NCI-H2196 (cell line): Measurements from ENCODE around the gene HSD17B2.

Experiments
- DNase-seq: peaks from one replicate; lab custom pipeline; 2025; ENCODE audit not compliant: unreplicated experiment; lab: John Stamatoyannopoulos, UW

HSD17B2 gene

DNA sequence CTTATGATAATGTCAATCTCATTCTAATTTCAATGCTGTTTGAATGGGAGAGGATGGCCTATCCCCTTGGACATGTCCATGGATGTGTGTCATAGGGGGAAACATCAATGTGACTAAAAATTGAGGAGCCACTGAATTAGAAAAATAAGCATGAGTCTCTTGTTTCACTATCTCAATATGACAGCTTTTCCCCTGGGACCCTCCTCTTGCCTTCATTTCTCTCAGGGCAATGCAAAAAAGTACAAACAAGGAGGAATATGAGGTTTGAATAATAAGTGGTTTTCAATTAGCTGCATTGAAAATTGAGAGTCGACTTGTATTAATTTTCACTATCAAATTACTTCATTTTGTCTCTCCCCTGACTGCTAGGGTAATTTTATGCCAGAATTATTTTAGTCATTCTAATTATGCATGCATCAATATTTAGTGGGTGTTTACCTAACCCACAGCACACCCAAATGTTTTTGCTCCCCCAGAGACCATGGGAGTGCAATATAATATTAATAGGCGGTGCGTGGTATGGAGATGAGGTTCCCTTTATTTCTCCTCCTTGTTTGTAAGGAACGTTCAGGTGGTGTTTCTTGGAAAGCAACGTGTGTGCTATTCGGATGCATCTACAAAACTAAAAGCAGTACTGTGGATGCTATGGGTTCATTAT lies 17.0 kb upstream of the HSD17B2 start:
- DNase-seq: no peak

DNA sequence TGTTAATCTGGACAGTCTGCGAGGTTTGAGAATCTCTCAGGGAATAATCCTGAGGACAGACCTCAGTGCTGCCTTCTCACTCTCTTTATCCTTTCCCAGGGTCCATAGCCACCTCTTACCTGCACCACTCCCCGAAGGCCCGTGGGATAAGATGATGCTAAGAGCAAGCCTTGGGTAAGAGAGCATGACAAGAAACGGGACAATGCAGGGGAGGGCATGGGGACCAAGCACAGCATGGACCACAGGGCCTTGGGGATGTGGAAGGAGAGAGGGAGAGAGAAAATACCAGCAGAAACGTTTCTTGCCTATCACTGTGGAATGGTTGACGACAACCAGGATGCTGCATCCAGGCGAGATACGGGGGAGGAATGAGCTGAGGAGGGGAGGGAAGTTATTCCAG lies 15.5 kb upstream of the HSD17B2 start:
- DNase-seq: no peak

DNA sequence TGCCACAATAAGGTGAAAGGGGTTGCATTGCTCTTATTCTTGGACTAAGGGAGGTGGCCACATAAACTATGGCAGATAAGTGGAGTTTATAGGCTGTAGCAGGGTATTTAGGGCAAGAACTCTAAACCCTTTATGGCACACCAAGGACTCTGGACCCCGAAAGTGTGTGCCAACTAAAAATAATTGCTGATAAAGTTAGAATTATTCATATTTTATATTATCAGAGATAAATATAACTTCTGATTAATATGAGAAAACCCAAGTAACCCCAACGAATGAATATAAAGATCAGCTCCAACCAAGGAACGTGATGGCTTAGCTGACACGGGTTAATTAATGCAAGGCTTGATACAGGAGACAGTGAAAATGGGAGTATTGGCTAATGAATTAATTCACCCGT lies 15.0 kb upstream of the HSD17B2 start:
- no peak for DNase-seq

DNA sequence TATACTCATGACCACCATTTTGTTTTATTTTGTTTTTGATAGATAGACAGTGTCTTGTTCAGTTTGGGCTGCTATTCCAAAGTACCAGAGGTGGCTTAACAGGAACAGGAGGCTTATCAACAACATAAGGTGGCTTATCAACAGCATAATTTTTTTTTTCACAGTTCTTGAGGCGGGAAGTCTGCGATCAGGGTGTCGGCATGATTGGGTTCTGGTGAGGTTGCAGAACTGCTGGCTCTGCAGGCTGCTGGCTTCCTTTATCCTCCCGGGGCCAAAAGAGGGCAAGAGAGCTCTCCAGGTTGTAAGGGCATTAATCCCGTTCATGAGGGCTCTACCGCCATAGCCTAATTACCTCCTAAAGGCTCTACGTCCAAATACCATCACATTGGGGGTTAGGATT lies 11.8 kb upstream of the HSD17B2 start:
- DNase-seq: no peak

DNA sequence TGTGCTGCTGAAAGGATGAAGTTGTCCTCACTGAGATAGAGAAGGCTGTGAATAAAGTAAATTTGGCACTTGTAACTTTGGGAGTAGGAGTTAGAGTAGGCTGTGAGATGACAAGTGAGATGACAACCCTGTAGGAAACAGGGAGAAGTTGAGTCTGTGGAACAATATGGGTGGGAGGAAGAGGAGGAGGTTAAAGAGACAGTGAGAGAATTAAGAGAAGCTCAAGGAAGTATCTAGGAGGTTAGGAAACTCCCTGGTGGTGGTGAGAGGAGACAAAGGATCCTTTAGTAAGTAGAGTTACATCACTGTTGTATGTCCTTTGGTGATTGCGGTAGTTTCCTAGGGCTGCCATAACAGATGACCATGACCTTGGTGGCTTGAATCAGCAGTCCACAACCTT lies 10.7 kb upstream of the HSD17B2 start:
- DNase-seq: no peak

DNA sequence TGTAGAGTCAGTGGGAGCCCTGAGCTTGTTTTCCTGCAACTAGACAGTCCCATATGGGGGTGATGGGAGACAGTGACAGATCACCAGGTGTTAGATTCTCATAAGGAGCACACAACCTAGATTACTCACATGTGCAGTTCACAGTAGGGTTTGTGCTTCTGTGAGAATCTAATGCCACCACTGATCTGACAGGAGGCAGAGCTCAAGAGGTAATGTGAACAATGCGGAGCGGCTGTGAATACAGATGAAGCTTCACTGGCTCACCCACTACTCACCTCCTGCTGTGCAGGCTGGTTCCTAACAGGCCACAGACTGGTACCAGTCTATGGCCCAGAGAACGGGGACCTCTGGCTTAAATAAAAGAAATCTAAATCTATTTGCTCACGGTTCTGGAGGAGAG lies 10.2 kb upstream of the HSD17B2 start:
- no peak for DNase-seq

DNA sequence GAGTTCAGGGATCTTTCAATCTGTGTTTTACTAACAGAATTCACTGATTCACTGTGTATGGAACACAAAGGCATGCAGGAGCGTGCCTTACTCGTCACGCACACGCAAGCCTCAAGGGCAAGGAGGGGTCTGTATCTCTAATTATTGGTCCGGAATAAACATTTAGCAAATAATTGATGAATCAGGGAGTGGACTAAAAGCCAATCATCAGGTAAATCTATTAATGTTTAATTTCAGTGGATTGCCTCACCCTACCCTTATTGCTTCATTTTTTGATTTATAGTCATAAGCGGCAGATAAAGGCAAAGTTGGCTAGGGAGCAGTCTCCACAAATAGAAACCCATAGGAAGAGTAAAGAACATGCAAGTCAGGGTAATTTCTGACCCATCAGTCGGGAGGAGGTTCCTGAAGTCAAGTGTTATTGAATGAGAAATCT lies 7.4 kb upstream of the HSD17B2 start:
- DNase-seq: no peak

DNA sequence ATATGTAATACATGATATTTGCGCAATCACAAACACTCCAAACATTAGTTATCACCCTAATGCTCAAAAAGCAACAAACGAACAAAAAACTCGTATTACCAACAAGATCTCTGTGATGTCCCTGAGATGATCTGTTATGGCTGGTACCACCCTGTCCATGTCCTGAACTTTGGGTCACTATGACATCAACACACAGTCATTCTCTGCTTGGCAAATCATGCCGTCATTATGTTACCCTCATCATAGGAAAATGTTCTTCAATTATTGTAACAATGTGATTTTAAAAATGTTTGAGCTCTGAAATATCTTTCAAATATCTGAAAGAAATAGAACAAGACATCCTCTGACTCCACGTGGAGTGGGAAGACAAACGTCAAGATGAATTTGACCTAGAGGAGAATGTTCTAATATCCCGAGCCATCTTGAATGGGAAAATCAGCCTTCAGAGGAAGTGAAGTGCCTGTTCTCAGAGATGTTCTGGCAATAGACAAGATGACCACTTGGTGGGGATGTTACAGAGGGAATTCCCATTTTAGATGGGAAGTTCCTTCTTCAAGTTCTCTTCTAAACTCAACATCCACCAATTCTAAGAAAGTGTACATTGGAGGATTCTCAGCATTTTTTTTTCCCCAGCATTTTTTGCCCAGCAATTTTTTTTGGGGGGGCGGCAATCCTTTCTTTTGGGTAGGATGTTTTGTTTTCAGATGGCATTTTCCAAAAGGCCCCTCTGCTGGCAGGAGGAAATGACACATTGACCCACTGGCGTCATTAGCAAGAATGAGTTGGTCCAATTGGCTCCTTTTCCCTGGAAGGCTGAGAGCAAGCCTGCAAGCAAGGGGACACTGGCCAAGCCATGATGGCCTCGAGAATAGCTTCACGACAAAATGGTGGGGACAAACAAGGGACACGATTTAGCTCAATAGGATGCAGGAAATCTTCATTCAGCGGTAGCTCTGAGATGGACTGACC lies 3.7 kb upstream of the HSD17B2 start:
- peak; percentile 3 for DNase-seq

DNA sequence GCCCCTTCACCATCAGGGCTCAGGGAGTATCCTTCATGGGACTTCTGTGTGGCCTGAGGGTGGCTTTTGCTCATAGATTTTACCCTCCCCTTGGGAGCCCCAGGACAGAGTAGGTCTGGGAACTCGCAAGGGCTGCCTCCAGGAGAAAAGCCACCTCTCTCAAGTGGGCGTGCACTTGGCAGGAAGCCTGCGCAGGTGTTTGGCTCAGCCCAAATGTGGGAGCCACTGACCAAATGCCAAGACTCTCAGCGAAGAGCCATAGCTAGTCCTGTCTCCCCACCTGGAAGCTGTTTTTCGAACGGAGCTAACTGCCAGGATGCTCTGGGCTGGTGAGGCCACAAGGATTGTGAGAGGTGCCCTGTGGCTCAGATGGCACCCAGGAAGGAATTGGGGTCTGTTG lies 2.0 kb upstream of the HSD17B2 start:
- DNase-seq: peak; percentile 22

DNA sequence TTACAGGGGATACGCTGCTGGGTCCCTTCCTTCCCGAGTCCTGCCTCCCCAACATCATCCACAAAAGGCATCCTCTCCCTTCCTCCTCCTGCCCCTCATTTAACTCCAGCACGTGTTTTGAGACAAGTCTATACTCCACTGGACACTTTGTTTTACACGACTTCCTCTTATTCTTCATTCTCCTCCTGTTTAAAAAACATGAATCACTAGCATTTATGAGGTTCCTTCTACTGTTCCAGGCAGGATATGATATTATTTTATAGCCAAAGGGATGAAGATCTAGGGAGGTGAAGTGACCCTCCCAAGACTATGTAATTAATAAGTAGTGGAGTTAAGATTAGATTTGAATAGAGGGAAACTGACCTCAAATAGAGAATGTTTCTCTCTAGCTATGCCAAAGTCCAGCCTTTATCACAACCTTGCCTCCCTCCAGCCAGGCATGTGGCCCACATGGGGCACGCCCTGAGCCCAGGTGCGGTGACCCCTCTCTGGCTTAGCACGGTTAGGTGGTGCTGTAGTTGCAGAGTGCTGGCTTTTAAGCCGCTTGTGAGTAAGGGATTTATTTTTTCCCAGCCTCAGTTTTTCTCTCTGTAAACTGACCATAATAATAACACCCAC lies 1.3 kb upstream of the HSD17B2 start:
- no peak for DNase-seq

DNA sequence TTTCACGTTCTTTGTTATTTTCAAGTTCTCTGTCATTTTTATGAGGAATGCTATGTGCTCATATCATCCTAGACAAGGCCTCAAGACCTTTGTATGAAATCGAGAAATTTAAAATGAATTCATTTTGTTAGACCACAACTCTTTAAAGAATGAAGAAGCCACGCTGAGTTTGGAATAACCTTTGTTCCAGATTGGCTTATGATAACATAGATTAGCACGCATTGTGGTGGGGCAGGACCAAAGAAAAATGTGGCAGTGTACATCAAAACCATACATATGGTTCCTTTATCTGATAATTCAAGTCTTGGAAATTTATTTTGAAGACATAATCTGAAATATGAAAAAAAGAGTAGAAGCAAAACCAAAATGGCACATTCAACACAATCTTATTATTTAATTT lies 2.2 kb downstream of the HSD17B2 start:
- no peak for DNase-seq

DNA sequence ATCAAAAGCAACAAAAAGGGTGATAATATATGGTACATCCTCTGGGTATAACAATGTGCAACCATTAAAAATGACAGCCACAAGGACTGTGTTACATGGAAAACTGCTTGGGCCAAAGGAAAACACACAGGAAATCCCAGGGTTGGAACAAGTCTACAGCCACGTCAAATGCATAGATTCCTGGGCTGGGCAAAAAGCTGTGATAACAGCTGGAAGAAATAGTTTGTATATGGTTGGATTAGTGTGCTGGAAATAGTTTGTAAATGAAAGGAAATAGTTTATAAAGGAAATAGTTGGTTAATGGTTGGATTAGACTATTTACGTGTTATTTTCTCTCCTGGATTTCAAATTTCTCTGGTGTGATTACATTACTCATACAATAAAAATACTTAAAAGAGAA lies 2.6 kb downstream of the HSD17B2 start:
- DNase-seq: no peak

DNA sequence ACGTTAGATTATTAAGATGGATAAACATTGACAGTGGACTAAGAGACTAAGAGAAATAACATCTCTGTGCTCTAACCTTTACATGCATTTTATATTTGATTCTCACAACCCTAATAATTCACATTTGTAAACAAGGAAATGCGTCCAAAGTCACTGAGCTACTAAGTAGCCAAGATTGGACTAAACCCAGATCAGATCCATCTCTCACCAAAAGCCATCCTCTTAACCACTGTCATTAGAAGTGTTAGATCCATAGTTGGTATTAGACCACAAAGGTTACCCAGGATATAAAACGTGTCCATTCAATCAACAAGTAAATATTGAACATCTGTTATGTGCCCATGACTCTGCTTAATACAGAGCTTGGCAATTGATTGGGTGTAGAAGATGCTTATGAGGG lies 5.2 kb downstream of the HSD17B2 start:
- peak; percentile 11 for DNase-seq

DNA sequence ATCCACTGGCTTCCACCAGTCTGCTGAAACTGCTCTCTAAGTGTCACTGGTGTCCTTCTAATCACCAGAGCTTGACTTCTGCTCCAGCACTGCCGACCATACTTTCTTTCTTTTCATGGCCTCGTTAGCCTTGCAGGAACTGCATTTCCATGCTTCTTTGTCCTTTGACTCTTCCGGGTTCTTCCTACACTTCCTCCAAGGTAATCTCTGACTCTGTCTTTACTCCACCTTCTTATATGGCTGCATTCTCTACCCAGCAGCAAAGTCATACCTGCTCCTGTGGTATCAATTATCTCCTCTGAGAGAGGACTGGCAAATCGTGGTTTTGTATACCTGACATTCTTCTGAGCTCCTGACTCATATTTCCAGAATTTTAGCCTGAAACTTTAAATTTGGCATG lies 6.5 kb downstream of the HSD17B2 start:
- no peak for DNase-seq

DNA sequence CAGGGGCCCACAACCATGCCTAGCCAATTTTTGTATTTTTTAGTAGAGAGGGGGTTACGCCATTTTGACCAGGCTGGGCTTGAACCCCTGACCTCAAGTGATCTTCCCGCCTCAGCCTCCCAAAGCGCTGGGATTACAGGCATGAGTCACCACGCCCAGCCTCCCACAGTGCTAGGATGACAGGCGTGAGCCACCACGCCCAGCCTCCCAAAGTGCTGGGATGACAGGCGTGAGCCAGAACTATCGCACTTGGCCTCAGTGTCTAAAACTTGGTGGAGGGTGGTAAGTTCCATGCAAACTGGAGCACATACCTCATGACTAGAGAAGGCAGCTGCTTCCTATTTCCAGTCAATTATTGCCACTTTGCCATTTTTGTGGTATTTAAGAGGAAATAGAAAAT lies 7.1 kb downstream of the HSD17B2 start:
- DNase-seq: no peak

DNA sequence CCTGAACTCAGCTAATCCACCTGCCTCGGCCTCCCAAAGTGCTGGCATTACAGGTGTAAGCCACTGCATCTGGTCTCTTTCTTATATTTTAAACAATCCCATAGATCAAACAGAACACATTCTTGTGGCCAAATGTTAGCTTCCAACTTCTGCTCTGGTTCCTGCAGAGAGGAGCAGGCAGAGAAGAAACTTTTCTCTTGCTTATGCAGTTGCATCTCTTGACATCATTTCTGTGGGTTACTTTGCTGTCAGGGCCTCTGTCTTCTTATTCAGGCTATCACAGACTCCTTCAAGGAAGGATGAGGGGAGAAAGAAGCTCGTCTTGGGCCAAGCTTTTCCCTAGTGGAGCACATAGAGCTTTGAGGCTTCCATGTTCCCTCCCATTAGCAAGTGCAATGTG lies 7.8 kb downstream of the HSD17B2 start:
- no peak for DNase-seq

DNA sequence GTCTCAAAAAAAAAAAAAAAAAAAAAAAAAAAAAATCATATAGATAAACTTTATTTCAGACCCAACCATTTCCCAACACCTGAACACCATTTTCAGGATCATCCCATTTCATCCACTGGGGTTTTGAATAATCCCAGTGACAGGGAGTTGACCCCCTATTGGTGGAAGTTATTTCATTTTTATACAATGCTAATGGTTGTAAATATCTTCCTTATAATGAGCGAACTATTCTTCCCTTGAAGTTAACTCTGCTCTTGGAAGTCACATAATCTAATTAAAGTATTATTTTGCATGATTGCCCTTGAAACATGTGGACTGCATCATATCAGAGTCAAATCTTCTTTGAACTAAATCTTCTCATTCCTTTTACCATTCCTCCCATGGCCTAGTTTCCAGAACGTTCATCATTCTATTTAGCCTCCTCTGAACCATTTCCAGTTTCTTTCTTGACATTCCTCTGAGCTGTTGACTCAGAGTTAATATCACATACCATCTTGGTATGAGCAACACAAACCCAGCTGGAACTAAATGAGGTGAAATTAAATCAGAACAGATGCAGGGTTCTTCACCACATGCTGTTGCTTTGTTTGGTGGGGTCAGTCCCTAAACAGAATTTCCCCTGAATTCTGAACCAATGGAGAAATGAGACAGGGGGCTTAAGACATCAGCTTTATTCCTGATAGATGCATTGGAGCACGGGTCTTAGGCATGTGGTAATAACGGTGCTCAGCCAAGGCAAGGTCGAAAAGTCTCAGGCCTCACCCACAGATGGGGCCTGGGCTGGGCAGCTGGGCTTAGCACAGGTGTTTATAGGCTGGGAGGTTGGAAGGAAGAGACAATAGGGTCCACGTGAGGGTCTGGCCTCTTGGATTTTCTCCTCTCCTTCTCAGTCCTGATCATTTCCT lies 8.9 kb downstream of the HSD17B2 start:
- no peak for DNase-seq

DNA sequence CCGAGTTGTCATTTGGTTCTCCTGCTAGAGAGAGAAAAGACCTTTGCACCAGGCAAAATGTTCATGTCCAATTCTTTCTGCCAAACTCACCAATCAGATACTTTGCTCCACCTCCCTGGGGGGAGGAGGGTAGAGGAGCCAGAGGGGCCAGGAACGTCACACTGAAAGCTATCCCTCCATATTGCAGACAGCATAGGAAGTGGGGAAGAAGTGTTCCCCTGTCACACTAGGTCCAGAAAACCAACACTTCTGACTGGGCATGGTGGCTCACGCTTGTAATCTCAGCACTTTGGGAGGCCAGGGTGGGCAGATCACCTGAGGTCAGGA lies 9.5 kb downstream of the HSD17B2 start:
- no peak for DNase-seq

DNA sequence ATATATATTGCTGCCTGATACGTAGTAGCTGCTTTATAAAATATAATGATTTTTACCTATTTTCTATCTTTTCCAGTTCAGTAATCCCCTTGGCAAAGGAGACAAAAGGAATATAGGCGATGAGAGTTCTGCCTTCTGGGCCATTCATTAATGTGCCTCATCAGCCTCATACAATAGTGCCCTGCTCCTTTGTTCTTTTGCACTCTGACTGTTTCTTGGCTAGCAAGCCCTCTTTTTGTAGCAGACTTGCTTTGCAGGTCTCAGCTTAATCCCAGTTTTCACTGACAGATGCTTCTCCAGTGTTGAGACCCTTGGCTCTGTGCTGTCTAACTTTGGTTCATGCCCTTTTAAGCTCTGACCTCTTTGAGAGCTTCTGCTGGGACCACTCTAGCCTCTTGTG lies 10.4 kb downstream of the HSD17B2 start:
- no peak for DNase-seq

DNA sequence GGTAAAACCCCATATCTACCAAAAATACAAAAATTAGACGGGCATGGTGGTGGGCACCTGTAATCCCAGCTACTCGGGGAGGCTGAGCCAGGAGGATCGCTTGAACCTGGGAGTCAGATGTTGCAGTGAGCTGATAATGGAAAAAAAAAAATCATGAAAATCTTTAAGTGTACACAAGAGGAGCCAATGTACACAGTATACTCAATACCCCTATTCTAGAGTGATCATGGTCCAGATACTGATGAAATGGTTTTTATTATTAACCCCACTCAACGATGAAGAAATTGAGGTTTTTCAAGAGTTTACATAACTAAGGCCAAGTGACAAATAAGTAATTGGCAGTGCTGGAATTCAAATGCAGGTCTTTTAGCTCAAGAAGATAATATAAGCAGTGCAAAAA lies 11.5 kb downstream of the HSD17B2 start:
- no peak for DNase-seq

DNA sequence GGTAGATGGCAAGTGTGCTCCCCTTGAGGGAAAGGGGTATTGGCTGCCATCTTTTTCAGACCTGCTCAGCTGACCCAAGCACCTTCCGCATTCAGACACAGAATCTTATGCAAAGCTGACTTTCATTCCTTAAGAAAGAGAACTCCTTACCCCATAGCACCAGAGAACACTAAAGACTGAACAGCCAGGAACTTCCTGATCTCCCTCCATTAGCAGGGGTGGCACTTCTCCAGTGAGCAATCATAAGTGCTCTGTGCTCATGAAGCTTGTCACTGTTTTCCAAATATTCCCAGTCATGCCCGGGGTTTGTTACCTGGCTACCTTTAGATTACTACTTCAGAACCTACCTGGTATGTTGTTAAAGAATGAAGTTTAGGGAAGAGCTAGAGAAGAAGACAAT lies 11.9 kb downstream of the HSD17B2 start:
- DNase-seq: no peak
